HG02970 (cell line): ENCODE measurements around the gene HAVCR1.
"Not testable (repeated sequence)": the region's sequence is repeated elsewhere in the genome, so short reads cannot be mapped to it uniquely, and the experiment has no call there.

Source experiments
- ATAC-seq: cut with Tn5 transposase; IDR thresholded peaks from one replicate; pipeline ENCODE4 v1.9.1; 2021; ENCODE audit warnings: mild to moderate bottlenecking, moderate library complexity, moderate number of reproducible peaks; ENCODE audit not compliant: unreplicated experiment, low FRiP score

Gene HAVCR1

GRCh38 chr5:157014143-157014542 lies 44.8 kb downstream of the HAVCR1 start:
- not testable (repeated sequence) for ATAC-seq

DNA sequence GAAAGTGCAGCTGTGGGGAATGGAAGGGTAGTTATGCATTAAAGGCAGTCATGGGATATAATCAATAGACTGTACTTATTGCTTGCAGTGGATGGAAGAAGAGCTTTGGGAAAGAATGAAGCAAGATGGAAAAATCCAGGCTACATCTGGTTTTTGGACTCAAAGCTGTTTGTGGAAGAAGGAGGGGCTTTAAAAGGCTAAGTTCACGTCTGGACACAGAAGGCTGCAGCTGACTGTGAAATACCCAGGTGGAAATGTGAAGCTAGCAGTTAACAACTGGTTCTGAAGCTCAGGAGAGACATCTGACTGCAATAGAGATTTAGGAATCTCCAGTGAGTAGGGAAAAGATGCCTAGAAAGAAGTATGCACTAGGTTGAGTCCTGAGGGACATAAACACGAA lies 52.7 kb downstream of the HAVCR1 start:
- ATAC-seq, result no peak

DNA sequence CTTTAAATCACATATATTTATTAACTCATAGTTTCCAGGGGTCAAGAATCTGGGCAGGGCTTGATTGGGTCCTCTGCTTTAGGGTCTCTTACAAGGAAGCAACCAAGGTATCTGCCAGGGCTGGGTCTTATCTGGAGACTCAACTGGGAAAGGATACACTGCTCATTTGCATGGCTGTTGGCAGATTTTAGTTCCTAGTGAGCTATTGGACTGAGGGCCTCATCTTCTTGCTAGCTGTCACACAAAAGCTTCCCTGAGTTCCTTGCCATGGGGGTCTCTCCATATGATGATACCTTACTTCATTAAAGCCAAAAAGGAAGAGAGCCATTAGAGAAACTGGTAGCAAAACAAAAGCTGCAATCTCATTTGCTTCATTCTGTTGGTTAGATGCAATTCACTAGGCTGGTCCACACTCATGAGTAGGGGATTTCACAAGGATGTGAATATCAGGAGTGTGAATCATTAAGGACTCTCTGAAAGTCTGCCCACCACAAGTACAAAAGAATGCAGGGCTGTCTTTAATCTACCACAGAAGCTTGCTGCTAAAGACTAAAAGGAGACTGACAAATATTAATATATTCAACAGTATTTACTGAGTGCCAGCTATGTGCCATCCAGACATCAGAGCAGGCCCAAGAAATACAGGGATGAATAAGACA lies 53.9 kb downstream of the HAVCR1 start:
- ATAC-seq, result no peak

DNA sequence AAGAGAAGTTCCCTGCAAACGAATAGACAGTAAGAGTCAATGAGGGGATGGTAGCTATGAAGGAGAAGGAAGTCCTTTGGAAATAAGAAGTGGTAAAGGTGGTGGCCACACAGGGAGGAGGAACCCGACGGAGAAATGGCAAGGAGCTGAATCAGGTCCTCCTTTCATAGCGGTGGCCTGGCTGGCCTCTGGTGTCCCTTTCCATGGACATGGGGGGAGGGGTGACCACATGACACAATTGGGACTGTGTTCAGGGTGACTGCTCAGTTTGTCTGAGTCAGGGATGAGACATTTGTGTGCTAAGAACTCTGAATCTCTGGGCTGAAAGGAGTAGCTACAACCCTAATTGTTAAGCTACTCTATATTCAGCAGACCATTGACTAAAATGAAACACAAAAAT lies 67.2 kb downstream of the HAVCR1 start:
- no peak for ATAC-seq

- ATAC-seq, result no peak
Observed at GRCh38 chr5:156984064-156984463, 74.9 kb downstream of the HAVCR1 start.

GRCh38 chr5:156981481-156981880 lies 77.4 kb downstream of the HAVCR1 start:
- no peak for ATAC-seq
